GM18909 (cell line): ENCODE measurements around the gene SYNDIG1.

Experiments
- ATAC-seq: cut with Tn5 transposase; IDR thresholded peaks from one replicate; pipeline ENCODE4 v1.9.1; 2021; ENCODE audit warnings: mild to moderate bottlenecking; ENCODE audit not compliant: unreplicated experiment, poor library complexity

Gene SYNDIG1

DNA sequence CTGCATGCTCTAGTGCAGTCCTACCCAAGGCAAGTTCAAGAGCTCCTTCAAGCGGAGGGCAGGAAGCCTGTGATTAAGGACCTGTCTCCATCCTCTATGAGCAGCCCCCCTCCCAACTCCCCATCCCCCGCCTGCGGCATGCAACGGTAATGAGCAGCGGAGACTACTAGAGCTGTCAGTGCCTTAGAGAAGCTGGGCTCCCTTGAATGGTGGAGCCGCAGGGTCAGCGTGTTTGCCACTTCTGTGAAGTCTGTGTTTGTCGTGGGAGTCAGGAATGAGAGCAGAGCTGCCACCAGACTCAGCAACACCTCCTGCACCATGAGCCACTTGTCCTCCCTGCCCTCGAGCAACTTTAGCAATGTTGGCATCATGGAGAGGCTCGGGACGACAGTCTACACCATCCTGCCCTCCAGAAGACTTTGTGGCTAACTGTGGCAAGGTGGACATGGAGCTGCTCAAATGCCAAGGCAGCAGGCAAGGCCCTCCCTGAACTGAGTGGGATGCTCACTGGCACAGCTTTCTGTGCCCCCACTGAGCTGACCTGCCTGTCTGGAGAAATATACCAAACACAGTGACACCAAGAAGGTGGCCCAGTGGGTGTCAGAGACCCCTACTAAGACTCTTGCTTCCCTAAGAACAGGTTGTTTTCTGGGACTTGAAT, 23.8 kb upstream of the SYNDIG1 start:
- ATAC-seq: no peak

GRCh38 chr20:24446811-24447210, 22.6 kb upstream of the SYNDIG1 start:
- ATAC-seq: no peak

DNA sequence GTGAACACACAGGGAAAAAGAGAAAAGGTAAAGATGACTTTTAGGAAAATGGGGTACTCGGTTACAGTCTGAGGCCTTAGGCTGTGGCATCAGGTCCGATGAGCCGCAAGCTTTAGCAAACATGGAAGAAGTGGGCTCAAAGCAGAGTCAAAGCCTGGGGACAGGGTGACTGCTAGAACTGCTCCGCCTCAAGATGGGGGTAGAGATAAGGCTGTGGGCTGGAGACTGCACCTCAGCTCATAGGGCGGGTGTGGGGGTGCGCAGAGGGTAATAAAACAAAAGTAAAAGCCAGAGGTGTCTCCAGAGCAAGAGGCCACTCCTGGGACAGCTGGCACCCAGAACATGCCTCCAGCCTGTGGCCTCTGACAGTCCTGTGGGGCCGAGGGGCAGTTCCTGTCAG, 21.3 kb upstream of the SYNDIG1 start:
- no peak for ATAC-seq

DNA sequence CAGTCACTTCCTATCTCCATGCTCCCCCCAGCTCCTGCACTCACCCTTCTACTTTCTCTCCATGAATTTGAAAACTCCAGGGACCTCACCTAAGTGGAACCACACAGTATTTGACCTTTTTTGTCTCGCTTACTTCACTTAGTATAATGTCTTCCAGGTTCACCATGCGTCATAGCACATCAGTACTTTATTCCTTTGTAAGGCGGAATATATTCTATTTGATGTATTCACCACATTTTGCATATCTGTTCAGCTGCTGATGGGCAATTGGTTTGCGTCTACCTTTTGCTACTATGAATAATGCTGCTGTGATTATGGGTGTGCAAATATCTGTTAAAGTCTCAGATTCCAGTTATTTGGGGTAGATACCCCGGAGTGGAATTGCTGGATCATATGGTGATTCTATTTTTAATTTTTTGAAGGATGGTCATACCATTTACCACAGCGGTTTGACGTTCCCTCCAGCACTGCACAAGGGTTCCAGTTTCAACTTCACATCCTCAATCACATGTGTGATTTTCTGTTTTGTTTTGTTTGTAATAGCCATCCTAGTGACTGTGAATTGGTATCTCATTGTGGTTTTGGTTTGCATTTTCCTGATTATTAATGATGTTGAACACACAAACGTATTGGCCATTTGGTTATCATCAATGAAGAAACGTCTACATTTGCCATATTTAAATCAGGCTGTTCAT, 20.3 kb upstream of the SYNDIG1 start:
- no peak for ATAC-seq

GRCh38 chr20:24450177-24450576, 19.3 kb upstream of the SYNDIG1 start:
- ATAC-seq: no peak

DNA sequence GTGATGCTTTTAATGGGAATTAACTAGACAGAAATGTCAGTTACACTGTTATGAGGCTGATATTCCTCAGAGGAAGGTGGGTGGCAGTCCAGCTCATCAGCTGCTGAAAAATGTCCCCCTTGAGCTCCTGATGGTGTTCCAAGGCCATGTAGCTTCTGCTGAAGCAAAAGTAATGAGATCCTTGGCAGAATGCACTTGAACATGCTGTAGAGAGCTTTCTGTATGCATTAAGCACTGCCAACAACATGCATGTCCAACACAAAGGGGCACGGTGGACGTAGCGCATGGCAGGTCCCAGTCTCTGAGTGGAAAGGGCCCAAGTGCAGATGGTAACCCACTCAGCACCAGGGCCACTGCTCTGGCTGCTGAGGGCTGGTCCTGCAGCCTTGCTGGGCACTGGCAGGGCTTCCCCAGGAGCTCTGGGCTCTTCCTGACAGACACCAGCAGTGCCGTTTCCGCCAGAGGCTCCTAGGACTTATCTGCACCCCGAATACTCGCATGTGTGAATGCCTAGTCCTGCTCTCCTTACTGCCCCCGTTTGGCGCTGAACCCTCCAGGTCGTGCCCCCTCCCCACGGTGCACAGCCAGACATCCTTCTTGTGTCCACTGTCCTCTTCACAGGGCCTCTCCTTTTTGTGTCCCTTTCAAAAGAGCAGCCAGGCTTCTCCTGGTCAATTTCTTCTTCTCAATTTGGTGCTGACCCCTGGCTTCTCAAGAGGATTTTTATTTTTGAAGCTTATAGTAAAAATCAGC, 18.6 kb upstream of the SYNDIG1 start:
- ATAC-seq: no peak

- ATAC-seq: no peak
These were observed 18.0 kb upstream of the SYNDIG1 start for GRCh38 chr20:24451428-24451827.

GRCh38 chr20:24452016-24452415, 17.4 kb upstream of the SYNDIG1 start:
- no peak for ATAC-seq

- ATAC-seq: no peak
These were observed 16.8 kb upstream of the SYNDIG1 start for GRCh38 chr20:24452498-24453127.

GRCh38 chr20:24453869-24454268, 15.6 kb upstream of the SYNDIG1 start:
- no peak for ATAC-seq

- ATAC-seq: no peak
These were observed 14.3 kb upstream of the SYNDIG1 start for GRCh38 chr20:24455081-24455480.

DNA sequence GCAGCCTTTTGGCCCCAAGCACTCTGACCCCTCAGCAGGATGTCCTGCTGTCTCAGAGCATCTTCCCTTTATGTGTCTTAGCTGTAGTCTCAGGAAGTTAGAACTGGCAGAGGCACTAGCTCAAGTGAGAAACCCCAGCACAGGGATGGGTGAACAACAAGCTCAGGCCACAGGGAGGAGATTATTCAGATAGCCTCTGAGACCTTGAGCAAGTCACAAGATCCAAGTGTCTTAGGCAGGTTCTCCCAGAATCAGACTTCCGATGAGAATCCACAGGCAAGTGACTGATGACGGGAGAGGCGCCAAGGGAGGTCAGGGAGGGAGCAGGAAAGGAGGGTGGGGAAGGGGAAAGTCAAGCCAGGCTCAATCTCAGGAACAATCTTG, 13.0 kb upstream of the SYNDIG1 start:
- no peak for ATAC-seq

GRCh38 chr20:24458436-24458835, 11.0 kb upstream of the SYNDIG1 start:
- ATAC-seq: no peak

- no peak for ATAC-seq
These were observed 9.7 kb upstream of the SYNDIG1 start for GRCh38 chr20:24459733-24460132.

- no peak for ATAC-seq
These were observed 8.7 kb upstream of the SYNDIG1 start for GRCh38 chr20:24460712-24461111.

GRCh38 chr20:24461848-24462247, 7.6 kb upstream of the SYNDIG1 start:
- no peak for ATAC-seq

DNA sequence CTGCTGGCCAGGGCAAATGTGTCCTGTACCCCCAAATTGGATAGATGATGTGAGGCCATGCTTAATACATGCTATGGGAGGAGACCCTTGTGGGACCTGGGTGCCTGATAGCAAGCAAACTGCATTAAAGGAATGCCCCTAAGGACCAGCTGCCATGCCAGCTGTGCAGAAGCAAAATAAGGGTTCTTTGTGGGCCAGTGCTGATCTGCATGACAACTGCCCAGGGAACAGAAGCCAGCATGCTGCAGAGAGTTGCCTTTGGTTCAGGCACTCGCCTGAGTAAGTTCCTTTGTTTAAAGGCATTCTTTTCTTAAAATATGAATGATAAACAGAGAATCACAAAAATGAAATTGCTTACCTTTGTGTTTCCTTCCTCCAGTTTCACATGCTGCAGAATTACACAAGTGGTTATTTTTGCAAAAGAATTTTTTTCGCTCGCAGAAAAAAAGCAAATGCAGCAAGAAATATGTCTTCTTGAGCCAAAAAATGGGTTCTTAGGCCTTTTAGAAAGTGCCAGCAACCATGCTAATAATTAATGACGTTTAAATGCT, 6.9 kb upstream of the SYNDIG1 start:
- no peak for ATAC-seq

DNA sequence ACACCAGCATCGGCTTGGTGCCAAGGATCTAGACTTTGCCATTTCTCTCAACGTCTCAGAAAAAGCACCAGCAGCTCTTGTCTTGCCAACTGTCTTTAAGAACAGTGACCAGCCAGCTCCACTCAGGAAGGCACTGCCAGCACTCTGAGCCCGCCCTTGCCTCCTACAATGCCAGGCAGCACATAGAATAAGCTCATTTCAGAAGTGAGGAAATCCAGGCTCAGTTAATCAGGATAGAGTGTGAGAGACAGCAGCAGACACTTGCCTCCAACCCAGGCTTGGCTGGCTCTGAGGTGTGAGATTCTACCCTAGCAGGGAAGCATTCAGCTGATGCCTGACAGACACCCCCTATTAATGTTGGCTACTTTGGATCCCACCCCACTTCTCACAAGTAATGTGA, 4.3 kb upstream of the SYNDIG1 start:
- ATAC-seq: no peak

DNA sequence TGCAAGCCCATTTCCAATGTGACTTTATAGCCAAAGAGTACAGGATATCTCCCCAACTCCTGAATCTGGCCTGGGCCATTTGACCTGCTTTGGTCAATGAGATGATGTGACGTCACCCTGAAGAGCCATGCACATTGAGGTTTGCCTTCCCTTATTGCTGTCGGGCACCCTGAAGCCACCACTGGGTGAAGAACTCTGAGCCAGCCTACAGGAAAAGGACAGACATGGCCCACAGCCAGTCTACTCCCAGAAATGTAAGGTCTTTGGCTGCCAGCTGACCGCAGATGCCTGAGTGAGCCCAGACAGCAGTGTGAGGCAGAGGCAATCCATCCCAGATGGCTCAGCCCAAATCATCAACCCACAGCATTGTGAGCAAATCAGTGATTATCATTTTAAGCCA, 3.7 kb upstream of the SYNDIG1 start:
- no peak for ATAC-seq

DNA sequence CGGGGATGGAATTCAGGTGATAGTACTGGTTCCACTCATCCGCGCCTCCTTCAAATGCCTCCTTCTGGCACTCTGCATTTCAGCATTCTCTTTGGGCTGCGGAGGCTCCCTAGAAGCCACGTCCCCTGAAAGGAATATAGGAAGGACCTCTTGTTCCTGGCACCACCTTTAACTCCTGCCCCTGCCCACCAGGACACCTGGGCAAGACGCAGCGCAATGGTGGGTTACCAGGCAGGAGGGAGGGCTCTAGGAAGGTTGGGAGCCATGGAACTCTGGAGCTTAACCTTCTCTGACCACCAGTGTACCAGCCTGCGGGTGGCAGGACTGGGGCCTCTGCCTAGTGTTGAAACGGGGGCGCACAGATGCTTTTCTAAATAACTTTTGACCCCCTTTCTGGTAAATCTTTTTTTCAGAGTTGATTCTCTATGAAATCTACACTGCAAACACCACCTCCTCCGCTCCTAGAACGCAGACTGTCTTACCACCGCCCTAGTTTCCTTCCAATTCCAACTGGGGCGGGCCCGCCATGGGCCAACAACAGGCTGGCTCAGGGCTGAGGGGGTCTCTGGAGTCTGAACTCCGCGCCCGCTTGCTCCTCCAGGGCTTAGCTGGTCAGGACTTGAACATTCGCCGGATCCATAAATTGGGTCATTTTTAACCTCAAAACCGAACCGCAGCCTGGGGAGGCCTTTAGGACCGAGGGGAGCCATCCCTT, 871 bp upstream of the SYNDIG1 start:
- no peak for ATAC-seq
